ENCODE results near the gene ZNF581.

ZNF581 gene

GRCh38 chr19:55668603-55669348, 25.3 kb downstream of the ZNF581 start:
- no peak for DNase-seq

GRCh38 chr19:55669418-55670279, 26.2 kb downstream of the ZNF581 start:
- DNase-seq = no peak

GRCh38 chr19:55670280-55671053, 27.0 kb downstream of the ZNF581 start:
- DNase-seq = no peak

DNA sequence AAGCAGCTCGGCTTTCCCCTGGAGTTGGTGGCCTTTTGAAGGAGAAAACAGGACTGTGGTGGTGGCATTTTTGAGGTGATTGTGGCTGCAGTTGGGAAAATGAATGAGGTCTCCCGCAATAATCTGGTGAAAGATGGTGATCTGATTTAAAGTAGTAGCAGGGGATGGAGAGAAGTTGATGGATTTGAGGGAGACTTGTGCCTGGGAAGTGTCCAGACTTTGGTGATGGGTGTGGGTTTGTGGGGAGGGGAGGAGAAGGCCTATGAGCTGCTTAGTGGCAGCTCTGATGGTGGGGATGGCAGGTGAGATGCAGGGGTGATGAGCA, 27.6 kb downstream of the ZNF581 start:
- no peak for DNase-seq

DNA sequence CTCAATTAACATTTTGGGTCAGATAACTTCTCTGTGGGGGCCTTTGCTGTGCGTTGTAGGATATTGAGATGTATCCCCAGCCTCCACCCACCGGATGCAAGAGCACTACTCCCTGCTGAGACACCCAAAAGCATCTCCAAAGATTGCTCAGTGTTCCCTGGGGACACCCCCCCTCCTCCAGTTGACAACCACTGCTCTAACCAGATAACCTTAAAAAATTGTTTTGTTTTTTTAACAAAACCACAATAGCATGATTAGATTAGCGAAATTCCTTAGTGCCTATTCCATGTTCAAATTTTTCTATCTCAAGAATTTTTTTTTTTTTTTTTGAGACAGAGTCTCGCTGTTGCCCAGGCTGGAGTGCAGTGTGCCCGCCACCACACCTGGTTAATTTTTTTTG, 29.0 kb downstream of the ZNF581 start:
- DNase-seq = no peak

DNA sequence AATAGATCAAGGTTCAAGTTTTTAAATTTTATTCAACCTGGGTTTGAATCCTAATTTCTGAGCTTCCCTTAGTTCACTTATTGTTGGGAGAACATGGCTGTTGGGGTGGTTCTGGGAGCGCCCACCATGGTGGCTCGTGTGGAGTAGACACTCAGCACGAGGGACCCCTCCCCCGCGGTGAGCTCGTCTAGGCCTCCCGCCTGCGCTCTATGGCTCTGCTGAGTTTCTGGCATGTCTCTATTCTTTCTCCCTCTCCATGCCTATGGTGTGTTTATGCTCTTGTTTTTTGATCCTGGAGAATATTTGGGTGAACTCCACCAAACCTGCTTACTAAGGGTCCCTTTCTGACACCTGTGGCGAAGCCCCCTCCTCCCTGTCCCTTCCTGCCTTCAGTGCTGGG, 30.0 kb downstream of the ZNF581 start:
- no peak for DNase-seq

GRCh38 chr19:55673889-55674288, 30.4 kb downstream of the ZNF581 start:
- DNase-seq = no peak

DNA sequence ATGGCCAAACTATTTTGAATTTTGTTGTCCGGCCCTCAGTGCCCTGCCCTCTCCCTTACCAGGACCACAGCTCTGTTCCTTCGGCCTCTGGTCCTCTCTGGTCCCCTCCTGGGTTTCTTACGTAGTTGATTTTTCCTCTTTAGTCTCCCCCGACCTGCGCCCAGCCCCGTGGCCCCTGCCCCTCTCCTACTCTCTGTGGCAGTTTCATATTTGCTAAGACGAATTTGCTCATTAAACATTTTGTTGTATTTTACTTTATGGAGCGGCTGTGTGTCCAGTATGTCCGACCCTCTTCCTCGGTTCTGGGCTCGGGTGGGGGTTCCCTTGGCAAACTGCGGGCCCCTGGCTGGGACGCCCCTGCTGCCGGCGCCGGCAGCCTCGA, 31.0 kb downstream of the ZNF581 start:
- no peak for DNase-seq

GRCh38 chr19:55674841-55675660, 31.6 kb downstream of the ZNF581 start, which contains the start of gene EPN1:
TSS of gene EPN1 (plus strand) at chr19:55675226. CDS start at chr19:55678628, 3,402 bp downstream.
- peak; percentile 97 for DNase-seq

DNA sequence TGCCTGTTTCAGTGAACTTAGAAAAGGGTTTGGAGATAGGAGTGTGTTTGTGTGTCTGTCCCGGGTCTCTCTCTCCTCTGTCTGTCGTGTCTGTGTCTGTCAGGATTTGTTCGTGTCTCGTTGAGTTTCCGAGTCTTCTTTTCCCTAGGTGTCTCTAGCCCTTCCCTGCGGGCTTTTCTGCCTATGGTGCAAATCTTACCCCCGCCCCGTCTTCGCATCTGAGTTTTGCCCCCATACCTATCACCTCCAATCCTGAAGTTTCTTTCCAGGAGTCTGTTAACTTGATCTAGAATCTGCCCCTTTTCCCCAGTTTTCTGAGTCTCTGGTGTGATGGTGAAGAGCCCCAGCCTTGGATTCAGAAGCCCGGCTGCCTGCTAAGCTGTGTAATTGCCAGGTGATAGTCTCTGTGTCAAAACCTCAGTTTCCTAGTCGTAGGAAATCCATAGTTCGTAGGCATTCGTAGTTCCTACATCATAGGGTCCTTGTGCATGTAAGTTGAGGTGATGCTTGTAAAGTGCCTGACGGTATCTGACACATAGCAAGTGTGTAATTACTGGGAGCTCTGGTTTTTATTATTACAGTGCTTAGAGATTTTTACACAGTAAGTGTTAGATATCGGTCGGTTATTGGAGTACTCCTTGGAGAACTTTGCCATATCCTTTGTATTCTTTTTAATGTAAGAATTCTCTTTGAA, 32.4 kb downstream of the ZNF581 start:
- no peak for DNase-seq

- no peak for DNase-seq
Measured at GRCh38 chr19:55676383-55676782, 32.9 kb downstream of the ZNF581 start.

DNA sequence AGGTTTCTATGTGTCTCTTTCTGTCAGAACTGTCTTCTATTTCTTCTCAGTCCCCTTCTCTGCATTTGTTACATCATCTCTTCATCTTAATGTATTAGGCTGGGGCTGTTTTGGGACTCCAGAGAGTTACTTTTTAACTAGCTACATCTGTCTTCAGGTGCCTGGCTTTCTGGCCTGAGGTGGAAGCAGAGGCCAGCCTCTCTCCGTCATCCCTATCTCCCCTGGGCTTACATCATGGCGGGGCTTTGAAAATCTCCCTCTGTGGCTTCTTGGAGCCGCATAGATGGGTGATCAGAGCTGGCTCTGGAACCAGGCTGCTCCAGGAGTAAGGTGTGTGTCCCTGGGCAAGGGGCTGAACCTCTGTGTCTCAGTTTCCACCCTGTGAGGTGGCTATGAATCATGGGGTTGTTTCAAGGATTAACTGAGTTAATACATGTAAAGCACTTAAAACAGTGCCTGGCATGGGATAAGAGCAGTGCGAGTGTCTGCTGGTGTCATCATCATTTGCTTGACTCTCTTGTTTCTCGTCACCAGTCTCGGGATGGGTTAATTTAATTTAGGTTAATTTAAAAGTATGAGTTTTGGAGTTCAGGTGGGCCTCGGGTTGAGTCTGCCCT, 33.5 kb downstream of the ZNF581 start:
- no peak for DNase-seq

DNA sequence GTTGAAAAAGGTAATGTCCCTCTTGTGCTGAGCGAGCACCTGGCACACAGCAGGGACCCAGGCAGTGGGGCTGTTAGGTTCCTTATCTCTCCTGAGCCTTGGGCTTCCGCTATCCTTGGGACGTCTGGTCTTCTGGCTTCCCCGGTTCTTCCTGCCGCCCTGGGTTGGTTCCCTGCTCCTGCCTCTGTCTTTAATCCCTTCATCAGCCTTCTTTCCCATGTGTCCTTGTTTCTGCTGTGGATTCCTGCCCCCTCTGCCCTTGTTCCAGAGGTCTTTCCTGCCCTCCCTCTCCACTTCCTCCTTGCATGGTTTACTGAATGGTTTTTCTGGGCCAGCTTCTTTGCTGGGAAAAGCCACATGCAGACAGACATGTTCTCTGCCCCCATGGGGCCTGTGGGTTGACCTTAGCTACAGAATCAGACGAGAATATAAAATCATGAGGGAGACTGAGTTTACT, 34.2 kb downstream of the ZNF581 start:
- DNase-seq = no peak

DNA sequence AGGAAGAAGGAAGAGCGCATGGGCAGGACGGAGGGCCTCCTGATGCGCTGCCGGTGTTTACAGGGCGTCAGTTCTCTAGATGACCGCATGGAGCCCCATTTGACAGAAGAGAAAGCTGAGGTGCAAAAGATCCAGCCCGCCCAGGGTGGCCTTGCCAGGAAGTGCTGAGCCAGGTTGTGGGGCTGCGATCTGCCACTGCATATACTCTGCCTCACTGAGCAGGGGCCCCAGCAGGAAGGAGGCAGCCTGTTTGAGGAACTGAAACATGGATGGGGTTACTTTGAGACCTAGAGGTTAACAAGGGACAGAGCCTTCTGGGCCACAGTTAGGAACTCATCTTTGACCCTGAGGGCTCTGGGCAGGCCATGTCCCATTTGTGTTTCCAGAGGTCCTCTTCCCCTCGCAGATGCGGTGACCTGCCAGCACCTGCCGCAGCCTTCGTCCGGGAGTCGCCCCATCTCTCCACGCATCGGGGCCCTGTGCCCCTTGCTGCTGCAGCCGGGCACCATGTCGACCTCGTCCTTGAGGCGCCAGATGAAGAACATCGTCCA, 34.7 kb downstream of the ZNF581 start:
- DNase-seq = no peak

GRCh38 chr19:55679343-55680257, 36.2 kb downstream of the ZNF581 start:
- DNase-seq = no peak

GRCh38 chr19:55680339-55681130, 37.1 kb downstream of the ZNF581 start:
- DNase-seq = no peak

DNA sequence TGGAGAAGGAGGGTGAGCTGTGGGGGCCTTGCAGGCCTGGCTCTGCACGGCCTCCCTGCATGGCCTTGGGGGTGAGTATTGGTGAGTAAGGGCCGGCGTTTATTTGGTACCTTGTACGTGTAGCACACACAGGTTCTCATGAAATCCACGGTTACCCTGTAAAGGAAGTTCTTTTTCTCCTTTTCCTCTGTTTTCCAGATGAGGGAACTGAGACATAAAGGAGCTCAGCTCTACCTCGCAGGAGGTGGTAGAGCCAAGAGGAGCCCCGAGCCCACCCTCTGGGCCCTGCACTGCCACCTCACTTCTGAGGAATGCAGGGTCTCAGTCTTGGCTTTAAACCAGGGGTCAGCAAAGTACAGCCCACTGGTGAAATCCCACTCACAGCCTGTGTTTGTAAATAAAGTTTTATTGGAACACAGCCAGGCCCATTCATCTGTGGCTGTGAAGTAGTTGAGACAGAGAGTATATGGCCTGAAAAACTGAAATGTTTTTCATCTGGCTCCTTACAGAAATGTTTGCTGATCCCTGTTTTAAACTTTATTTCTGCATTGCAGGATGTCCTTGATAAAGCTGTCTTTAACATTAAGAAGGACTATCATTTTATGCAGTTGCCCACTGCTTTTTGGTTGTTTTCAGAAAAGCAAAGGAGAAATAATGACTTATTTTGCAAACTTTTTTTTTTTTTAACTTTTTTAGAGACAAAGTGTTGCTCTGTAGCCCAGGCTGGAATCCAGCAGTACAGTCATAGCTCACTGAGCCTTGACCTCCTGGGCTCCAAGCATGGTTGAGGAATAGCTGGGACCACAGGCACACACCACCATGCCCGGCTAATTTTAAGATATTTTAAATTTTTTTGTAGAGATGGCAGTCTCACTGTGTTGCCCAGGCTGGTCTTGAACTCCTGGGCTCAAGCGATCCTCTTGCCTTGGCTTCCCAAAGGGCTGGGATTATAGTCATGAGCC, 38.0 kb downstream of the ZNF581 start:
- no peak for DNase-seq

All from activated CD8-positive, alpha-beta memory T cell treated with anti-CD3 and anti-CD28 coated beads for 24 hours (primary cell).